ENCODE results near the gene CRTC1. TPM values are rescaled to one million over a fixed set of nuclear protein-coding genes. Genes with fewer than 3 reads are reported as not detected.

The CRTC1 gene
- total RNA-seq, 2 experiments from 2014 or later = 5.6 to 6.3 TPM

DNA sequence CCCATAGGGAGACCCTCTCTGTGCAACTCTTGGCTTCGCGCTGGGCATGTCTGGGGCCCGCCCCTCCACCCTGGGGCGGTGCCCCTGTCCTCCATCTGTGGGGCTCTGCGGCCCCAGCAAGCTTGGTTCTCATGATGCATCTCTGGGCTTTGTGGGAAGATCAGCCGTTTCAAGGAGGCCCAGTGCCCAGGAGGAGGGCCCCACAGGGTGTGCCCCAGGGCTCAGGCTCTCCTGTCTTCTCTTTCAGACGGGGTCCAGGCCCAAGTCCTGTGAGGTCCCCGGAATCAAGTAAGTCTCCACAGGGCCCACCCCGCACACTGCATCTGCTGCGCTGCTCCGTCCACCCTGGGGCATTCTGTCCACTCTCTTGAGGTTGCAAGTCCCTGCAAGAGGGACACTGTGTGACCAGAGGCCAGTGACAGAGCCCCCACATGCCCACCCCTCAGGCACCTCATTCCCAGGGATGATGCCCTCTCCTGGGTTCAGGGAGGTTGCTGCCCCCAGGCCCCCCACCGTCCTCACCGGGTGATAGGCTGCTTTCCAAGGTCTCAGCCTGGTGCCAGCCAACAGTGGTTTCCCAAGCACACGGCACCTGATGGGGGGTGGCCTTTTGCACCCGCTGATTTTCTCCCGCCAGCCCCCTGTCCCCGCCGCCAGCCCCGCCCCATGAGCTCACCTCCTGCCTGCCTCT is 76.0 kb downstream of the CRTC1 start:
- intact Hi-C loops (cut with micrococcal nuclease) = no loop called here
- POLR2A ChIA-PET = interaction anchor here (1.0 kb wide), 1 partner anchor 85 kb away, joined by 3 read pairs; no protein-coding TSS in a partner anchor
- H3K27ac Mint-ChIP-seq = no peak overlapping the region
- H3K27me3 Mint-ChIP-seq = no peaks in the 10 kb centered on the region
- no peaks in the 10 kb centered on the region for H3K9me3 Mint-ChIP-seq
- CTCF ChIA-PET = no interaction called here
- DNase-seq = no peak
- H3K4me3 Mint-ChIP-seq = no peak overlapping the region
- peaks cover 1% of the 10 kb centered on the region for H3K36me3 Mint-ChIP-seq
- no peaks in the 10 kb centered on the region for H3K4me1 Mint-ChIP-seq (ENCODE audit: low read depth)

DNA sequence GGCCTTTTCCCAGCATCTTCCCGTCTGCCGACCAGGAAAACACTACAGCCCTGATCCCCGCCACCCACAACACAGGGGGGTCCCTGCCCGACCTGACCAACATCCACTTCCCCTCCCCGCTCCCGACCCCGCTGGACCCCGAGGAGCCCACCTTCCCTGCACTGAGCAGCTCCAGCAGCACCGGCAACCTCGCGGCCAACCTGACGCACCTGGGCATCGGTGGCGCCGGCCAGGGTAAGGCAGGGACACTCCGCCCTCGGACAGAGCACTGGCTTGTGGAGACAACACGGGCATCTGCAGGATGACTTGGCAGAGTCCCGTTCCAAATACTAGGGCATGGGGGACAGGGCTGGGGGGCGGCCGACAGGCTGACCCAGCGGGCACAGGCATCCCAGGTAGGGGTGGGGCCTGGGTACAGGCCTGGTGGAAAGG is 76.5 kb downstream of the CRTC1 start:
- no peak overlapping the region for H3K4me3 Mint-ChIP-seq
- no peaks in the 10 kb centered on the region for H3K36me3 Mint-ChIP-seq
- intact Hi-C loops (cut with micrococcal nuclease) = no loop called here
- H3K4me1 Mint-ChIP-seq (ENCODE audit: low read depth) = no peaks in the 10 kb centered on the region
- H3K27me3 Mint-ChIP-seq = no peaks in the 10 kb centered on the region
- POLR2A ChIA-PET = interaction anchor here (1.0 kb wide), 1 partner anchor 84 kb away, joined by 3 read pairs; no protein-coding TSS in a partner anchor
- H3K9me3 Mint-ChIP-seq = no peaks in the 10 kb centered on the region
- DNase-seq = no peak
- CTCF ChIA-PET = no interaction called here
- no peak overlapping the region for H3K27ac Mint-ChIP-seq

DNA sequence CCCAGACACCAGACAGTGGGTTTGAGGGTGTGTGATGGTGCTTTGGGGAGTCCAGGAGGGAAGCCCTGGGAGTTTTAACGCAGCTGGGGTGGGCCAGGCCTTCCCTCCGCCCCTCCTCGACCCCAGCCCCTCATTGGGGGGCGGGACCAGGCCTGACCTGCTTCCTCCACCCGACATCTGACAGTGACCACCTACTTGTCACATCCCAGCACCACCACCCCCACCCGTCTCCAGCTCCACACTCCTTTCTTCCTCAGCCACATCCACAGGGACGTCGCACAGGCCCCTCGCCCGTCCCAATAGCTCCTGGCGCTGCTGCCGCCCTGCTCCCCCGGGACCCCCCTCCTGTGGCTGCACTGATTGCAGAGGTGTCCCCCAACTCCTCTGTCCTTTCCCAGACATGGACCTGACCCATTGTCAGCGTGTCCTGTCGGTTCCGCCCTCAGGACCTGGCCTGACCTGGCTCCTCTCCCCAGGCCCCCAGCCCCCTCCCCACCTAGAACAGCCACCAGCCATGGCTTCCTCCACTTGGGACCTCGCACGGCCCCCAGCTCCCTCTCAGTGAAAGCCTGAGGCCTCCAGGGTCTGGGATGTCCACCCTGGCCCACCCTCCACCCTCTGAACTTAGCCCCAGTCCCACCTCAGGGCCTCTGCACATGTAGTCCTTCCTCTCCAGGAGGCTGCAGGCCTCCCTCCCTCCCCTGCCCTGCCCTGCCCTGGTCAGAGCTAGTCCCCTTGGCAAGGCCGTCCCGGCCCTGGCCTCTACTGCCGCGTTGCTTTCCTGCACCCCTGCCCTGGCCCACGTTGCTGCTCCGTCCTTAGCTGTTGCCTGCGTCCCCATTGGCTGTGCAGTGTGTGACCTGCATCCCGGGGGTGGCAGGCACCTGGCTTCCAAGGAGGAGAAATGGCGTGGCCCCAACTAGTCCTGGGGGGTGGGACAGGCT is 77.2 kb downstream of the CRTC1 start:
- H3K9me3 Mint-ChIP-seq = no peaks in the 10 kb centered on the region
- intact Hi-C loops (cut with micrococcal nuclease) = no loop called here

DNA sequence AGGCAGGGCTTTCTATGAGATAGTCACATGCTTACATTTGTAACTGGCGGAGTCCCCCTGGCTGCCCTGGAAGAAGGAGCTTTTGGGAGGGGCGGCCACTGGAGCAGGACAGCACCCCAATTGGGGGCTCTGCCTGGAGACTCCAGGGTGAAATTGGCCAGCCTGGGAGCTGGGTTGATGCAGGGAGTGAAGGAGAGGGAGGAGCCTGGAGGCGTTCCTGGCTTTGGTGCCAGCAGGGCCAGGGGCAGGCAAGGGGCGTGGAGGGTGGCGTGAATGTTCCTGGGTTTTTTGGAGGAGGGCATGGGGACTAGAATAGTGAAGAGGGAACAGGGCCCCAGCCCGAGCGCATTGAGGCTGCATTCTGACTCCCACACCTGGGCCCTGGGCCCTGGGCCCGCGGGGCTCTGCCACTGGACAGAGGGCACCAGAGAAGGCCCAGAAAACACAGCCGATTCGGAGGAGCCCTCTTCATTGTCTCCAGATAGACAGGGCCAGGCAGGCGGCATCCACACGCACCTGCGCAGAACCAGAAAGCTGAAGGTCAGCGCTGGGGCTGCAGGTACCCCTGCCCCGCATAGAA is 78.1 kb downstream of the CRTC1 start:
- Mint-ChIP-seq H3K27me3 (no peaks in the 10 kb centered on the region), H3K36me3 (no peaks in the 10 kb centered on the region), H3K4me1 (ENCODE audit: low read depth) (no peaks in the 10 kb centered on the region), H3K4me3 (no peak overlapping the region), H3K27ac (no peak overlapping the region), H3K9me3 (no peaks in the 10 kb centered on the region)
- intact Hi-C loops (cut with micrococcal nuclease) = no loop called here
- ChIA-PET POLR2A (no interaction called here), CTCF (no interaction called here)
- no peak for DNase-seq

More for the DNA sequence above, 77.2 kb downstream of the CRTC1 start:
- H3K4me1 Mint-ChIP-seq (ENCODE audit: low read depth) = no peaks in the 10 kb centered on the region
- CTCF ChIA-PET = no interaction called here
- H3K27me3 Mint-ChIP-seq = no peaks in the 10 kb centered on the region
- no peaks in the 10 kb centered on the region for H3K36me3 Mint-ChIP-seq
- POLR2A ChIA-PET = no interaction called here
- no peak overlapping the region for H3K27ac Mint-ChIP-seq
- DNase-seq = no peak
- no peak overlapping the region for H3K4me3 Mint-ChIP-seq

DNA sequence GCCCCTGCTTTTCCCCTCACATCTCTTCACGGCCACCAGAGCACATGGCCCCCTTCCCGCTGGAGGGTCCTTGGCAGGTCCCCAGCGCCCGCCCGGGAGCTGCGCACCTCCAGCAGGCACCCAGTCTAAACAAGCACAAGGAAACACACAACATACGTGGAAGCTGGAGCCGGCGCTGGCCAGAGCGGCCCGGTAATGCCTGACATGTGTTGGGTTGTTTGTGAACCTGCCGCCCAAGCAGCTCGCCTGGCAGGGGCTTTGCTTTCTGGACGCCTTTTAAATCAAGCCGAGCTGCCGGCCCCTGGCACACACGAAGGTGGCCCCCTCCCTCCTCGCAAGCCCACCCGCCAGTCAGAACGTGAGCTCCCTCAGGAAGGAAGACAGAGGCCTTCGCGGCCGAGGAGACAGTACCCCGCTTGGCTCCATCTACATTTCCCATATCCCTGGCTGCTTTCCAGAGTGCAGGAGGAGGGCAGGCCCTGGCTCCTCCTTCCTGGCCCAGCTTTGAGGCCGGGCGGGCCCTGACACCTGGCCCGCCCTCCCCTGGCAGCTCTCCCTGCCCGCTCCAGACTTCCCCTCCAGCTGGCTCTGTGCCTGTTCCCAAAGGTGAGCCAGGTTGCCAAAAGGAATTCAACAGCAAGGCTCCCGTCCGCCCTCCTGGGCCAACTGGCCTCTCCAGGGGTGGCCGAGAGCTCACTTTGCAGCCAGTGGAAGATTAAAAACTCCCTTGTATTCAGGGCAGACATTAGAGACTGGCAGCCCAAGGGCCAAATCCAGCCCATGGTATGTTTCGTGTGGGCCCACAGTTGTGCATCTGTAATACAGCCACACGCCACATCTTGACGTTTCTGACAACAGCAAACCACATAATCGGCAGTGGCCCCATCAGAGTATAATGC is 78.9 kb downstream of the CRTC1 start:
- ChIA-PET CTCF (no interaction called here), POLR2A (no interaction called here)
- no peak overlapping the region for H3K4me3 Mint-ChIP-seq
- H3K27me3 Mint-ChIP-seq = no peaks in the 10 kb centered on the region
- intact Hi-C loops (cut with micrococcal nuclease) = no loop called here
- H3K36me3 Mint-ChIP-seq = no peaks in the 10 kb centered on the region
- DNase-seq = no peak
- H3K9me3 Mint-ChIP-seq = no peaks in the 10 kb centered on the region
- no peak overlapping the region for H3K27ac Mint-ChIP-seq
- H3K4me1 Mint-ChIP-seq (ENCODE audit: low read depth) = no peaks in the 10 kb centered on the region

DNA sequence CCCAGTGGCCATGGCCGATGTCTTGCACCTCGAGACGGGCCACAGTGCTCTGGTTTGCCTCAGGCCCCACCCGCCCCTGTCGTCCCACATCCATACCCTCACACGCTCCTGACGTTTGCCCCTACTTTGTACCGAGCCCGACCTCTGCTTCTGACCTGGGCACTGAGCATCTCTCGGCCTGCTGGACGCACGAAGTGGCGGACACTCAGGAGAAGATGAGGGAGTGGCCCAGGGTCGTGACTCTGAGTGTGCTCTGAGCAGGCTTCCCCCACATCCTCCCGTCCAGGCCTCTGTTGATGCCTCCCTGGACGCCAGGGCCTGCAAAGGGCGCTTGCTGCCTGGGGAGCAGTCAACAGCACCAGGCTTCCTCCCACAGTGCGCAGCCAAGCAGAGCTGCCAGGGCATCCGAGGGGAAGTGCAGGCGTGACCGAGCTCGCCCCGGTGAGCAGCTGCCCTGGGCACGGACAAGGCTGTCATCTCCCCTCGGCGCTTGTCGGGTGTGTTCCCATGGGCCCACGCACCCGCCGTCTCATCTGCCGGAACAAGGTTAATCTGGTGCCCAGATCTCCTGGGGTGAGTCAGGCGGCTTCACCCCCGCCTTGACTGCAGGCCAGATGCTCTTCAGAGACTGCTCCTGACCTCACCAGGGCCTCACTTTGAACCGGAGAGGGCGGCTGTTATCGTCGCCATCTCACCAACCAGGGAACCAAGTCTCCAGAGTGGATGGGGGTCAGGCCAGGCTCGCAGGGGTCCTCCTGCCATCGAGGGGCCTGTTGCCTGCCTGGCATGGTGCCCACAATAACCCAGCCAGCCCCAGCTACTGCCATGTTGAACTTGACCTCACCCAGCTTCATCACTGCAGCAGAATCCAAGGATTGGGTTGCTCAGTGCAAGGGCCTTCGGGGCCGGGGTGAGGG is 80.5 kb downstream of the CRTC1 start:
- intact Hi-C loops (cut with micrococcal nuclease) = no loop called here
- POLR2A ChIA-PET = no interaction called here
- H3K4me3 Mint-ChIP-seq = no peak overlapping the region
- H3K4me1 Mint-ChIP-seq (ENCODE audit: low read depth) = no peaks in the 10 kb centered on the region
- DNase-seq = no peak
- no peaks in the 10 kb centered on the region for H3K27me3 Mint-ChIP-seq
- H3K36me3 Mint-ChIP-seq = no peaks in the 10 kb centered on the region
- CTCF ChIA-PET = no interaction called here
- no peaks in the 10 kb centered on the region for H3K9me3 Mint-ChIP-seq
- H3K27ac Mint-ChIP-seq = no peak overlapping the region

DNA sequence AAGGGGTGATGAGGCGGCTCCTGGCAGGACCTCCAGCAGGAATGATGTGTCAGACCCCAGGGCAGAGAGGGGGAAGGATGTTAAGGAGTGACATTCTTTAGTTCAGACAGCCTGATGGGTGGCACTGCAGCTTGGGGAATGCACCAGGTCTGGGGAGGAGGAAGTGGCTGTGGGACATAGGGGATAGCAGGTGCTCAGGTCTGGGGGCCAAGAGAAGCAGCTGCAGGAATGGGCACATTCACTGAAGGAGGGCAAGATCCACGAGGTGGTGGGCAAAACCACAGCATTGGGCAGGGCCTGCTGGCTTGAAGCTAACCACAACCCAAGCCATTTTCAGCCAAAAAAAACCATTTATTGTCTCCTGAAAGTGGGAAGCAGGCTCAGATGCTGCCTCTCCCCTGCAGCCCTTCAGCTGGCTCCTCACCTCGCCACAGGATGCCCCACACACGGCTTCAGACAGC is 81.1 kb downstream of the CRTC1 start:
- ChIA-PET CTCF (interaction anchor here (1.0 kb wide), 1 partner anchor 120 kb away, joined by 5 read pairs; no protein-coding TSS in a partner anchor), POLR2A (no interaction called here)
- Mint-ChIP-seq H3K4me3 (no peak overlapping the region), H3K9me3 (no peaks in the 10 kb centered on the region), H3K27ac (no peak overlapping the region), H3K4me1 (ENCODE audit: low read depth) (no peaks in the 10 kb centered on the region), H3K36me3 (no peaks in the 10 kb centered on the region), H3K27me3 (no peaks in the 10 kb centered on the region)
- DNase-seq = no peak
- intact Hi-C loops (cut with micrococcal nuclease) = no loop called here

DNA sequence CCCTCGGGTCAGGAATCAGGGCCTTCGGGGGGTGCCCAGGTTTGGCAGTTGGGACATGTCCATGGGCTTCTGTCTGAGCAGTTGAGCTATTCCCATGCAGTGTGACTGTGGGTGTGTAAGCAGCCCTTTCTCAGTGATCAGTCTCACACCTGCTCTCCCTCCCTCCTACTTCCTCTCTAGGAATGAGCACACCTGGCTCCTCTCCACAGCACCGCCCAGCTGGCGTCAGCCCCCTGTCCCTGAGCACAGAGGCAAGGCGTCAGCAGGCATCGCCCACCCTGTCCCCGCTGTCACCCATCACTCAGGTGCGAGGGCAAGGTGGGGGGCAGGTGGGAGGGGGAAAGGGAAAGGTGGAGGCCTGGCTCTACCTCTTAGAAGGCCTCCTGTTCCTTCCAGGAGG is 81.7 kb downstream of the CRTC1 start:
- Mint-ChIP-seq H3K36me3 (no peaks in the 10 kb centered on the region), H3K27ac (no peak overlapping the region), H3K4me1 (ENCODE audit: low read depth) (no peaks in the 10 kb centered on the region), H3K27me3 (no peaks in the 10 kb centered on the region), H3K4me3 (no peak overlapping the region), H3K9me3 (no peaks in the 10 kb centered on the region)
- ChIA-PET POLR2A (no interaction called here), CTCF (interaction anchor here (1.0 to 1.1 kb wide), 2 partner anchors 82 to 119 kb away, joined by 3 to 5 read pairs; no protein-coding TSS in a partner anchor)
- intact Hi-C loops (cut with micrococcal nuclease) = no loop called here
- DNase-seq = no peak

DNA sequence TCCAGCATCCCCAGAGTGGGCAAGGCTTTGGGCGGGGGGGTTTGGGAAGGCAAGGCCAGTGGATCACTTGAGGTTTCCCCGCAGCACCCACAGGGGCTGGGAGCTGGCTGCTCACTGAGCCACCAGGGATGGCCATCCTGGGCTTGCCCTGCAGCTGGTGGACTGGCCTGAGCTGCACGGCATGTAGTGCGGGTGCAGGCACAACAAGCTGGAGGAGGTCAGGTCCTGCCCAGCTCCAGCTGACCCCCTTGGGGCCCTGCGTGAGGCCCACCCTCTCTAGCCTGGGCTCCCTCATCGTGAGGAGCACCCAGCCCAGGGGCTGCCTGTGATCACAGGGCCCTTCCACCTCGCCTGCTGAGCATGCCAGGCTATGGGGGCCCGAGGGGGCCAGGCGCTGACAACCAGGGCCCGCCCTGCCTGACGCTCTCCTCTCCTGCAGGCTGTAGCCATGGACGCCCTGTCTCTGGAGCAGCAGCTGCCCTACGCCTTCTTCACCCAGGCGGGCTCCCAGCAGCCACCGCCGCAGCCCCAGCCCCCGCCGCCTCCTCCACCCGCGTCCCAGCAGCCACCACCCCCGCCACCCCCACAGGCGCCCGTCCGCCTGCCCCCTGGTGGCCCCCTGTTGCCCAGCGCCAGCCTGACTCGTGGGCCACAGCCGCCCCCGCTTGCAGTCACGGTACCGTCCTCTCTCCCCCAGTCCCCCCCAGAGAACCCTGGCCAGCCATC is 84.7 kb downstream of the CRTC1 start:
- intact Hi-C loops (cut with micrococcal nuclease) = no loop called here
- POLR2A ChIA-PET = no interaction called here
- Mint-ChIP-seq H3K4me3 (no peak overlapping the region), H3K27ac (no peak overlapping the region), H3K4me1 (ENCODE audit: low read depth) (no peaks in the 10 kb centered on the region), H3K36me3 (no peaks in the 10 kb centered on the region), H3K9me3 (no peaks in the 10 kb centered on the region), H3K27me3 (no peaks in the 10 kb centered on the region)
- no peak for DNase-seq
- CTCF ChIA-PET = interaction anchor here (0.6 to 1.3 kb wide), 2 partner anchors 79 to 150 kb away, joined by 3 to 4 read pairs; no protein-coding TSS in a partner anchor

DNA sequence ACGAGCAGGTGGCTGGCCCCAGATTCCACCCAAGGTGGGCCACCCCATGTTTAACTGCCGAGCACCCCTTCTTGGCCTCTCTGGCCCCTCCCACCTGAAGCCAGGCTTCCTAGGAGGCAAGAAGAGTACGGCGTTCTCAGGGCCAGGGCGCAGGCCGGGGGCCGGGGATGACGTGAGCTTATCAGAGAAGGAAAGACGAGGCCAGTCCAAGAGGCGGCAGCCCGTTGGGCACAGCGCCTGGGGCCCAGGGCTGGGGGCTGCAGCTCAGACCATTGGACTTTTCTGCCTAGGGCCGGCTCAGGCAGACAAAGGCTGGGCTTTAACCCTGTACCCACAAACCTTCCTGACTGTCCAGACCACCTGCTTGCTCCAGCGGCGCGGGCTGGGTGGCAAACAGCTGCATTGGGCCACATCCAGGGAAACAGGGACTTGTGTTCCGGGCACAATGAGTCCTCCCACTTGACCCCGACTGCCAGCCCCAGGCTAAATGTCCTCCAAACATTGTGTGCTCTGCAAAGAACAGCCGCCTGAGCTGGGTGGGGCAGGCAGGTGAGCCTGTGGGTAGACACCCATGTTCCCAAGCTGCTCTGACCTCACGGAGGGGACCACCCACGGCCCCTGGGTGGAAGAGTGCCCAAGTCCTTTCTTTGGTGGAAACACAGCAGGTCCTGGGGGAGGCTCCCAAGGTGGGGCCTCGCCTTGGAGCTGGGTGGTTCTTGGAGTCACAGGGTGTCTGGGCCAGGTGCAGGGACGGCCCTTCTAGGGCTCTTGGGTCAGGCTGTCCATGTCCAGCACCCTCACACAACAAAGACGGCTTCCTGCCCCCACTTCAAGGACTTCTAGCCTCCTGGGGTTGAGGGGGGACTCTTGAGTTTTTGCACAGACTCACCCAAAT is 85.8 kb downstream of the CRTC1 start:
- no peak for DNase-seq
- ChIA-PET POLR2A (no interaction called here), CTCF (interaction anchor here (0.6 to 0.9 kb wide), 2 partner anchors 78 to 148 kb away, joined by 3 to 4 read pairs; no protein-coding TSS in a partner anchor)
- Mint-ChIP-seq H3K4me1 (ENCODE audit: low read depth) (no peaks in the 10 kb centered on the region), H3K27me3 (no peaks in the 10 kb centered on the region), H3K9me3 (no peaks in the 10 kb centered on the region), H3K36me3 (no peaks in the 10 kb centered on the region), H3K27ac (no peak overlapping the region), H3K4me3 (no peak overlapping the region)
- intact Hi-C loops (cut with micrococcal nuclease) = no loop called here

Data from activated CD4-positive, alpha-beta memory T cell treated with anti-CD3 and anti-CD28 coated beads for 36 hours (primary cell).